Measurements from ENCODE around the gene ZNF341.

DNA sequence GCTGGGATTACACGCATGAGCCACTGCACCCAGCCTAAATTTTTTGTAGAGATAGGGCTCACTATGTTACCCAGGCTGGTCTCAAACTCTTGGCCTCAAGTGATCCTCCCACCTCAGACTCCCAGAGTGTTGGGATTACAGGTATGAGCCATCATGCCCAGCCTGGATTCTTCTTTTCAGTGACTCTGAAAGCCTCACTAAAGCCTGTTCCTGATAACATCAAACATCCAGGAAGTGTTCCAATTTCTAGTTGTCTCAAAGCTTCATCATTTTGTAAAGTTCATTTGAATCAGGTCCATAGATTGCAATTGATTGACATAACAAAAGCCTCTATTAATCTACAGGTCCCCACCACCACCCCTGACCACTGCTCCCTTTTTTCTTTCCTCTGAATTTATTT, 50.1 kb downstream of the ZNF341 start:
- TF ChIP-seq POLR2A (IDR thresholded peaks at IDR 0.05; ENCODE audit: low read length) (no peak), GATA1 (IDR thresholded peaks at IDR 0.05; ENCODE audit: low read depth, low read length) (no peak)
